ENCODE measurements around the gene YKT6.
"Not testable (repeated sequence)": the region's sequence is repeated elsewhere in the genome, so short reads cannot be mapped to it uniquely, and the experiment has no call there.

YKT6 gene

GRCh38 chr7:44200699-44201461 lies at the start of gene YKT6:
TSS of gene YKT6 (plus strand) at chr7:44200978. CDS start at chr7:44201136, 158 bp downstream.
- DNase-seq (ENCODE audit: low read depth in 2 of 2), result peak; percentile 90 to 91

GRCh38 chr7:44151956-44152355 lies 48.8 kb upstream of the YKT6 start:
- no peak for DNase-seq (ENCODE audit: low read depth in 2 of 2)

GRCh38 chr7:44152971-44153947 lies 47.5 kb upstream of the YKT6 start:
- DNase-seq (ENCODE audit: low read depth in 2 of 2), result no peak

GRCh38 chr7:44153948-44154335 lies 46.8 kb upstream of the YKT6 start:
- no peak for DNase-seq (ENCODE audit: low read depth in 2 of 2)

- DNase-seq (ENCODE audit: low read depth in 2 of 2), result no peak
These were observed 46.1 kb upstream of the YKT6 start for GRCh38 chr7:44154703-44155102.

- DNase-seq (ENCODE audit: low read depth in 2 of 2), result no peak
These were observed 45.3 kb upstream of the YKT6 start for GRCh38 chr7:44155191-44156185.

- no peak for DNase-seq (ENCODE audit: low read depth in 2 of 2)
These were observed 44.2 kb upstream of the YKT6 start for GRCh38 chr7:44156453-44157010.

GRCh38 chr7:44157116-44158080 lies 43.4 kb upstream of the YKT6 start:
- DNase-seq (ENCODE audit: low read depth in 2 of 2), result no peak

GRCh38 chr7:44158096-44158872 lies 42.5 kb upstream of the YKT6 start:
- DNase-seq (ENCODE audit: low read depth in 2 of 2), result no peak

GRCh38 chr7:44158873-44159631 lies 41.7 kb upstream of the YKT6 start:
- no peak for DNase-seq (ENCODE audit: low read depth in 2 of 2)

- DNase-seq (ENCODE audit: low read depth in 2 of 2), result no peak
These were observed 40.8 kb upstream of the YKT6 start for GRCh38 chr7:44159824-44160630.

GRCh38 chr7:44161371-44161770 lies 39.4 kb upstream of the YKT6 start:
- DNase-seq (ENCODE audit: low read depth in 2 of 2), result no peak

- no peak for DNase-seq (ENCODE audit: low read depth in 2 of 2)
These were observed 38.6 kb upstream of the YKT6 start for GRCh38 chr7:44162179-44162578.

- no peak for DNase-seq (ENCODE audit: low read depth in 2 of 2)
These were observed 37.9 kb upstream of the YKT6 start for GRCh38 chr7:44162785-44163395.

GRCh38 chr7:44163591-44163990 lies 37.2 kb upstream of the YKT6 start:
- no peak for DNase-seq (ENCODE audit: low read depth in 2 of 2)

- DNase-seq (ENCODE audit: low read depth in 2 of 2), result no peak
These were observed 32.9 kb upstream of the YKT6 start for GRCh38 chr7:44167920-44168319.

GRCh38 chr7:44171901-44172300 lies 28.9 kb upstream of the YKT6 start:
- DNase-seq (ENCODE audit: low read depth in 2 of 2), result not testable (repeated sequence)
